ENCODE results near the gene MAN2A1. TPM values are rescaled to one million over a fixed set of nuclear protein-coding genes. Genes with fewer than 3 reads are reported as not detected.

MAN2A1 gene
- total RNA-seq, 2 donors from 2014 or later = 81.2 to 104 TPM

- H3K27ac ChIP-seq = no peak overlapping the region
- H3K4me1 ChIP-seq = no peaks in the 10 kb centered on the region
- H3K9ac ChIP-seq (ENCODE audit: low read depth in 2 of 2, low read length in 2 of 2) = no peak overlapping the region
- H3K36me3 ChIP-seq = no peaks in the 10 kb centered on the region
- H3K4me3 ChIP-seq = no peak overlapping the region
- H3K9me3 ChIP-seq = no peaks in the 10 kb centered on the region
- DNase-seq = no peak
- H3K27me3 ChIP-seq = no peaks in the 10 kb centered on the region
- no peak for TF ChIP-seq CTCF (IDR thresholded peaks at IDR 0.05)
- intact Hi-C loops (cut with DNase I) = no loop called here
Measured at GRCh38 chr5:109859537-109859936, 169.8 kb downstream of the MAN2A1 start.

GRCh38 chr5:109862301-109862700 lies 172.6 kb downstream of the MAN2A1 start:
- Histone ChIP-seq H3K9me3 (no peaks in the 10 kb centered on the region), H3K36me3 (no peaks in the 10 kb centered on the region)
- intact Hi-C loops (cut with DNase I) = no loop called here

GRCh38 chr5:109863752-109864151 lies 174.0 kb downstream of the MAN2A1 start:
- H3K9ac ChIP-seq (ENCODE audit: low read depth in 2 of 2, low read length in 2 of 2) = no peak overlapping the region
- intact Hi-C loops (cut with DNase I) = no loop called here
- no peaks in the 10 kb centered on the region for H3K4me1 ChIP-seq
- no peaks in the 10 kb centered on the region for H3K27me3 ChIP-seq
- H3K4me3 ChIP-seq = no peak overlapping the region
- H3K9me3 ChIP-seq = no peaks in the 10 kb centered on the region
- no peak for TF ChIP-seq CTCF (IDR thresholded peaks at IDR 0.05)
- H3K36me3 ChIP-seq = no peaks in the 10 kb centered on the region
- DNase-seq = no peak
- no peak overlapping the region for H3K27ac ChIP-seq

More at GRCh38 chr5:109862301-109862700, 172.6 kb downstream of the MAN2A1 start:
- no peak for TF ChIP-seq CTCF (IDR thresholded peaks at IDR 0.05)
- DNase-seq = no peak
- no peaks in the 10 kb centered on the region for H3K27me3 ChIP-seq
- no peaks in the 10 kb centered on the region for H3K4me1 ChIP-seq
- H3K9ac ChIP-seq (ENCODE audit: low read depth in 2 of 2, low read length in 2 of 2) = no peak overlapping the region
- no peak overlapping the region for H3K4me3 ChIP-seq
- H3K27ac ChIP-seq = no peak overlapping the region

- H3K27me3 ChIP-seq = no peaks in the 10 kb centered on the region
- TF ChIP-seq CTCF (IDR thresholded peaks at IDR 0.05) = no peak
- intact Hi-C loops (cut with DNase I) = no loop called here
- H3K27ac ChIP-seq = no peak overlapping the region
- H3K9ac ChIP-seq (ENCODE audit: low read depth in 2 of 2, low read length in 2 of 2) = no peak overlapping the region
- H3K4me3 ChIP-seq = no peak overlapping the region
- H3K4me1 ChIP-seq = no peaks in the 10 kb centered on the region
- DNase-seq = no peak
- no peaks in the 10 kb centered on the region for H3K9me3 ChIP-seq
- H3K36me3 ChIP-seq = no peaks in the 10 kb centered on the region
Measured at GRCh38 chr5:109865637-109866036, 175.9 kb downstream of the MAN2A1 start.

GRCh38 chr5:109866051-109866450 lies 176.3 kb downstream of the MAN2A1 start:
- no peak overlapping the region for H3K4me3 ChIP-seq
- no peaks in the 10 kb centered on the region for H3K9me3 ChIP-seq
- H3K27ac ChIP-seq = no peak overlapping the region
- H3K9ac ChIP-seq (ENCODE audit: low read depth in 2 of 2, low read length in 2 of 2) = no peak overlapping the region
- H3K27me3 ChIP-seq = no peaks in the 10 kb centered on the region
- intact Hi-C loops (cut with DNase I) = no loop called here
- H3K36me3 ChIP-seq = no peaks in the 10 kb centered on the region
- no peak for DNase-seq
- H3K4me1 ChIP-seq = no peaks in the 10 kb centered on the region
- TF ChIP-seq CTCF (IDR thresholded peaks at IDR 0.05) = no peak

- DNase-seq = no peak
- TF ChIP-seq CTCF (IDR thresholded peaks at IDR 0.05) = no peak
- intact Hi-C loops (cut with DNase I) = no loop called here
Measured at GRCh38 chr5:109868737-109869136, 179.0 kb downstream of the MAN2A1 start.

More at GRCh38 chr5:109868737-109869136, 179.0 kb downstream of the MAN2A1 start:
- no peak overlapping the region for H3K9ac ChIP-seq (ENCODE audit: low read depth in 2 of 2, low read length in 2 of 2)
- no peaks in the 10 kb centered on the region for H3K9me3 ChIP-seq
- H3K27ac ChIP-seq = no peak overlapping the region
- H3K4me3 ChIP-seq = no peak overlapping the region
- no peaks in the 10 kb centered on the region for H3K4me1 ChIP-seq
- no peaks in the 10 kb centered on the region for H3K27me3 ChIP-seq
- no peaks in the 10 kb centered on the region for H3K36me3 ChIP-seq

Measured in colonic mucosa (tissue), 4 donors.